ENCODE results near the gene KCNMB4.

DNA sequence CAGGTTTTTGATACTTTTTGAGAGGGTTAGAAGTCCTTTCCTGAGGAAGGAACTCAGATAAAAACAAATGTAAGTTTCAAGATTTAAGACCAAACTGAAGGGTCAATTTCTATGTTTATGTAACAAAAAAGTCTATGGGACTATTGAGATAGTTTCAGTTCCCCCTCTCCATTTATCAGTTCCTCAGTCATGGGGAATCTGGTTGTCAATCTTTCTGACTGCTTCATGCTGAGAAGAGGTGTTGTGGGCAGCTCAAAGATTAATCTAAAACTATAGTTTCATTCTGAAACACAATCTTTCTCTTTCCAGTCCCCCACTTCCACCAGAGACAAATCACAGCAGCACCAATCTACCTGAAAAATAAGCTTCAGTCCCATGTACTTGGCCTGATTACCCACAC, 93.7 kb downstream of the KCNMB4 start:
- TF ChIP-seq, protein P1, sequence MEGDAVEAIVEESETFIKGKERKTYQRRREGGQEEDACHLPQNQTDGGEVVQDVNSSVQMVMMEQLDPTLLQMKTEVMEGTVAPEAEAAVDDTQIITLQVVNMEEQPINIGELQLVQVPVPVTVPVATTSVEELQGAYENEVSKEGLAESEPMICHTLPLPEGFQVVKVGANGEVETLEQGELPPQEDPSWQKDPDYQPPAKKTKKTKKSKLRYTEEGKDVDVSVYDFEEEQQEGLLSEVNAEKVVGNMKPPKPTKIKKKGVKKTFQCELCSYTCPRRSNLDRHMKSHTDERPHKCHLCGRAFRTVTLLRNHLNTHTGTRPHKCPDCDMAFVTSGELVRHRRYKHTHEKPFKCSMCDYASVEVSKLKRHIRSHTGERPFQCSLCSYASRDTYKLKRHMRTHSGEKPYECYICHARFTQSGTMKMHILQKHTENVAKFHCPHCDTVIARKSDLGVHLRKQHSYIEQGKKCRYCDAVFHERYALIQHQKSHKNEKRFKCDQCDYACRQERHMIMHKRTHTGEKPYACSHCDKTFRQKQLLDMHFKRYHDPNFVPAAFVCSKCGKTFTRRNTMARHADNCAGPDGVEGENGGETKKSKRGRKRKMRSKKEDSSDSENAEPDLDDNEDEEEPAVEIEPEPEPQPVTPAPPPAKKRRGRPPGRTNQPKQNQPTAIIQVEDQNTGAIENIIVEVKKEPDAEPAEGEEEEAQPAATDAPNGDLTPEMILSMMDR (IDR thresholded peaks at IDR 0.05), result no peak
- no peak for TF ChIP-seq POLR2AphosphoS5 (IDR thresholded peaks at IDR 0.05)

Data from transverse colon (tissue), 4 donors.